ENCODE data around the gene PFKP. TPM values are rescaled to one million over a fixed set of nuclear protein-coding genes. Genes with fewer than 3 reads are reported as not detected.

PFKP gene
- 100 to 1,000 TPM in 6 of 8 experiments, 10 to 100 TPM in 2; 50.3 to 277 (median 142) TPM for total RNA-seq

DNA sequence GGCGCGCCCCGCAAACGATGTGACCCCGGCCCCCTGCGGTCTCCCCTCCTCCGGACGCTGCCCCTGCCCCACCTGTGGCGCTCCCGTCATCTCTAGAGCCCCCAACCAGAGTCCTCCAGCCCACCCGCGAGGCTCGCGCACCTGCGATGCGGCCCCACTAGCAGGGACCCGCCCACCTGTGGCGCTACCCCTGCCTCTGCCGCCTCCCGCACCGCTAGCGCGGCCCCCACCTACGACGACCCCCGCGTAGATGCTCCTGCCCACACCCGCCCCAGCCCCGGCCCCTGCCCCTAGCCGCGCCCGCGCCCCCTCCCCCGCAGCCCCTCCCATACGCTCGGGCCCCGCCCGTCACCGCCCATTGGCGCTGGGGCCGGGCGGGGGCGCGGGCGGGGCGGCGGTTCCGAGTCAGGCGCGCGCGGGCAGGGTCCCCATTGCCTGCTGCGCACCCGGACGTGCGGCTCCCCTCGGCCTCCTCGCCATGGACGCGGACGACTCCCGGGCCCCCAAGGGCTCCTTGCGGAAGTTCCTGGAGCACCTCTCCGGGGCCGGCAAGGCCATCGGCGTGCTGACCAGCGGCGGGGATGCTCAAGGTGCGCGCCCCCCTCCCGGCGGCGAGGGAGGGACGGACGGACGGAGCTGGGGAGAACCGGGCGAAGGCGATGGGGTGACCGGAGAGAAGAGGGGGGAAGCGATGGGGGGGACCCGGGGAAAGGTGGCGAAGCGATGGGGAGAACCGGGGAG, at the start of gene PFKP:
TSS of gene PFKP (plus strand) at position 431 of the 741 bp plus-strand sequence. CDS start at position 479, 48 bp downstream.
- peak within 1 kb of the TSS; percentile 74 to 78 for H3K27ac ChIP-seq
- in situ Hi-C loops (cut with MboI; ENCODE audit: low pct_unique_long_range_greater_than_20kb in 2 of 9, low sequenced_read_pairs in 9 of 9, unreplicated experiment in 9 of 9) = no loop called here
- peak; percentile 25 to 57 (median 40) for ATAC-seq (replicated peaks in 6 of 8)
- no CpG with 5 or more reads among the region's 86 CpGs for WGBS, 10 experiments
- peaks cover 16 to 17% of the 10 kb centered on the region in 2 donors for H3K4me1 ChIP-seq (replicated peaks in 1 of 2)
- peak within 1 kb of the TSS; percentile 48 to 99 (median 93) for H3K4me3 ChIP-seq

DNA sequence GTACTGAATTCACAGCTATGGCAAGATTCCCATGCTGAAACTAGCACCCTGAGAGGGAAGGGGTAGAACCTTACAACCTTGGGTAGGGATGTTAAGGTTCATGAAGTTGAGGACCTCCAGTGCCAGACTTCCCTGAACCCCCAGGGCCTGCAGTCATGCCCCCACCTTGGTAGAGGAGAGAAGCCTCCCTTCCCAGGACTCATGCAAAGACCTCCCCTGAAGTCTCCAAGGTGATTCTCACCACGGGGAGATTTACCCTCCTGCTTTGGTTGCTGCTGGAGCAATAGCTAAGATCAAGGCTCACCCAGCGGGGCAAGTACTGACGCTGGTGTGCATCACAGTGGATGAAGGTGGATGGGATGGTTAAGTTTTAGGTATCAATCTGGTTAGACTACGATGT, 49.1 kb upstream of the PFKP start:
- Histone ChIP-seq H3K27ac (no peak overlapping the region), H3K4me1 (replicated peaks in 1 of 2) (peaks cover 0 to 18% of the 10 kb centered on the region in 2 donors), H3K4me3 (no peak overlapping the region)
- WGBS, 10 experiments = 0 to 80% (median 36%) methylated on average over 1 to 3 of the region's 4 CpGs; no CpG with 5 or more reads in 5 of the 10 experiments
- no peak for ATAC-seq (replicated peaks in 6 of 8)
- in situ Hi-C loops (cut with MboI; ENCODE audit: low pct_unique_long_range_greater_than_20kb in 2 of 9, low sequenced_read_pairs in 9 of 9, unreplicated experiment in 9 of 9) = no loop called here

DNA sequence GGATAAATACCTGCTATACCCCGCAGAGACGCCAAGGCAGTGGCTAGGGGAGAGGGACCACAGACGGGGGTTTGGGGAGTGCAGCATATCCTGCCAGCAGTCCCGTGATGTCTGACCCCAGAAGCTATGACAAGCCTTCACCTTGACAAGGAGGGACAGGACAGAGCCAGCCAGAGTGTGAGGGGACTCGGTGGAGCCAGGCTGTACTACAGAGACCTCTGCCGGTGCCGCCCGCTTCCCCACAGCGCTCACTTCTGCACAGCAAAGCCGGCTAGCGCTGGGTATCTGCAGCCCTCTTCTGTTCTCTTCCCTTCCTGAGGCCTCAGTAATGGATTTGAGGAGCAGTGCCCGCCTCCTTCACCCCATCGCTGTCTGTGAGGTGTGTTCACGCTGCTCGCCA, 47.0 kb upstream of the PFKP start:
- H3K4me1 ChIP-seq (replicated peaks in 1 of 2) = peaks cover 0 to 11% of the 10 kb centered on the region in 2 donors
- H3K27ac ChIP-seq = no peak overlapping the region
- 78 to 100% (median 94%) methylated on average over 2 to 6 of the region's 15 CpGs; no CpG with 5 or more reads in 6 of the 10 experiments for WGBS, 10 experiments
- no peak overlapping the region for H3K4me3 ChIP-seq
- no peak for ATAC-seq (replicated peaks in 6 of 8)
- in situ Hi-C loops (cut with MboI; ENCODE audit: low pct_unique_long_range_greater_than_20kb in 2 of 9, low sequenced_read_pairs in 9 of 9, unreplicated experiment in 9 of 9) = no loop called here

DNA sequence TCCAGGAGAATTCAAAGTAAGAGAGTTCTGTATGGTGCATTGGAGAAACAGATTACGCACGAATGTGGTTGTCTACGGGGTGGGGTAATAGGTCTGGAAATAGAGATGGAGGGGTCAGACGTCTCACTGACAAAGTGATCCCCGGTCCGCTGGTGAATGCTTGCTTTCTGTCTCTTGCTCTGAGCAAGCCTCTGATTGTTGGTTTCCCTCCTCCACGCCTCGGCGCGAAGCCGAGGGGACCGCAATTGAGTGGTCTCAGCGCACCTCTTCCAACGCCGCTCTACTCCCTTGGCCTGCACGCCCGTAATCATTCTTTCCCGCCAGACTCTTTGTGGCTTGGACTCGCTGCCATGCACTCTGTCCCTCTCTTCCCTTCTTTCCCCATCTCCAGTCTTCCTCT, 46.5 kb upstream of the PFKP start:
- WGBS, 10 experiments = 60 to 100% (median 94%) methylated on average over 1 to 11 of the region's 19 CpGs; no CpG with 5 or more reads in 6 of the 10 experiments

DNA sequence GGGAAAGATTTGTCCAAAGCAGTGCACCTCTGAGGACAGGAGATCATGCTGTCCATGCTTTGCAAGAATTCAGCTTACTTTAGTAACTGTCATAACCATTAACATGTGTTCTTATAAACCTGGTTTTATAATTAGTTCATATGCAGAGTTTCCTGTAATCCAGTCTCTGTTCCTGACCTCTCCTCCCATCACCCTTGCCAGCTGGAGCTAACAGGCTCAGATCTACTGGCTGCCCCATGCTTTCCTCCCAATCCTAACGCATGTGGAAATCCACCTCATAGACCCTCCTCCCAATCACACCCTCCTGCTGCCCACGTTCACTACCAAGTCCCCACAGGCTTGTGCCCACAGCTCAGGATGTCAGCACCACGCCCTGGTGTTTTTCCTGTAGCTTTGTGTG, 45.3 kb upstream of the PFKP start:
- H3K27ac ChIP-seq = no peak overlapping the region
- ATAC-seq (replicated peaks in 6 of 8) = peak in 3 of 8 experiments; percentile 95 to 96 (median 95)
- H3K4me3 ChIP-seq = no peak overlapping the region
- in situ Hi-C loops (cut with MboI; ENCODE audit: low pct_unique_long_range_greater_than_20kb in 2 of 9, low sequenced_read_pairs in 9 of 9, unreplicated experiment in 9 of 9) = no loop called here
- 17 to 80% (median 45%) methylated on average over 1 to 2 of the region's 3 CpGs; no CpG with 5 or more reads in 4 of the 10 experiments for WGBS, 10 experiments
- peaks cover 0 to 3% of the 10 kb centered on the region in 2 donors for H3K4me1 ChIP-seq (replicated peaks in 1 of 2)

More for the DNA sequence above, 46.5 kb upstream of the PFKP start:
- no peak for ATAC-seq (replicated peaks in 6 of 8)
- Histone ChIP-seq H3K4me3 (no peak overlapping the region), H3K27ac (no peak overlapping the region), H3K4me1 (replicated peaks in 1 of 2) (peaks cover 0 to 7% of the 10 kb centered on the region in 2 donors)
- in situ Hi-C loops (cut with MboI; ENCODE audit: low pct_unique_long_range_greater_than_20kb in 2 of 9, low sequenced_read_pairs in 9 of 9, unreplicated experiment in 9 of 9) = no loop called here

DNA sequence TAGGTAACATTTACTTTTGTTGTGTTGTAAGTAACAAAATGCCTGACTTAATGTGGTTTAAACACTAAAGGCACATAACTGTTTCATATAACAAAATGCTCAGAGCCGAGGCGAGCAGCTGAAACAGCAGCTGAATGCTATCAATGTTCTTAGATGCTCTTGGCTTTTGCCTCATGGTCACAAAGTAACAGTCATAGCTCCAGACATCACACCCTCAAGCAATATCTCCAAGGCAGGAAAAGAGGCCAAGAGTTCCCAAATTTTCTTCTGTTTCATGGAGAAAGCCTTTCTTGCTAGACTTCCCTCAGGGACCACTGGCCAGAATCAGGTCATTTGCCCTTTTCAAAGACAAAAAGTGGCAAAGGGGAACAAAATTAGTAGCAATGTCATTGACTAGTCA, 43.5 kb upstream of the PFKP start:
- no peak for ATAC-seq (replicated peaks in 6 of 8)
- peaks cover 0 to 3% of the 10 kb centered on the region in 2 donors for H3K4me1 ChIP-seq (replicated peaks in 1 of 2)
- in situ Hi-C loops (cut with MboI; ENCODE audit: low pct_unique_long_range_greater_than_20kb in 2 of 9, low sequenced_read_pairs in 9 of 9, unreplicated experiment in 9 of 9) = no loop called here
- WGBS, 10 experiments = 57 to 100% (median 75%) methylated on average over 2 of the region's 2 CpGs; no CpG with 5 or more reads in 3 of the 10 experiments
- H3K27ac ChIP-seq = no peak overlapping the region
- H3K4me3 ChIP-seq = no peak overlapping the region

DNA sequence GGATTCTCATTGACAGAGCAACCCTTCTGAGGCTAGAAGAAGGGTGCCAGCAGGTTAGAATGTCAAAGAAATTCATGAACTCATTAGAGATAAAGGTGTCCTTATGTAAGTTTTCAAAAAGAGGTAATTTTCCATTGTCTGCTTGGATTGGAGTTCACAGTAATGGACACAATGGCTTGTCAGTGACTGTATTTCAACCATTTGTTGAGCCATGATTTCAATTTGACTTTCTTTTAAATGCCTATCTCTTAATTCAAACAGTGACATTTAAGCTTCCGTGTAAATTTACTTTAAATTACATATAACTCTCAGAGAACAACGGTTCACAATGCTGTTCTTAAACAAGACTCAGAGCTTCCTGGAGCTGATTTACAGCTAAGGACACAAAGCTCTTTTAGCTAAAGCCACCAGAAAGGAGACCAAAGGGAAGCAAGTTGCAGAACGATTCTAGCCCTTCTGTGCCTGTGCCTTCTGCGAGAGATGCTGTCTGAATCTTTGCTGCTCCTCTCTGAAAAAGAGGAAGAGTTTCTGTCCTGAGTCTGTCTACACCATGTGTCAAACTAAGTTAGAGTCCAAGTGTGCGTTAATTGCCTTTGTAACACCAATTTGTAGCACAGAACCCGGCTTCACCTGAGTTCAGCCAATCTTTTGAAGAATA, 42.2 kb upstream of the PFKP start:
- Histone ChIP-seq H3K4me3 (no peak overlapping the region), H3K27ac (no peak overlapping the region), H3K4me1 (replicated peaks in 1 of 2) (peaks cover 0 to 3% of the 10 kb centered on the region in 2 donors)
- in situ Hi-C loops (cut with MboI; ENCODE audit: low pct_unique_long_range_greater_than_20kb in 2 of 9, low sequenced_read_pairs in 9 of 9, unreplicated experiment in 9 of 9) = loop anchor here in 2 of 9 experiments (25.0 kb wide), 1 partner anchor 88 kb away; no protein-coding TSS in a partner anchor
- no peak for ATAC-seq (replicated peaks in 6 of 8)
- 27 to 100% (median 52%) methylated on average over 1 to 6 of the region's 6 CpGs for WGBS, 10 experiments

DNA sequence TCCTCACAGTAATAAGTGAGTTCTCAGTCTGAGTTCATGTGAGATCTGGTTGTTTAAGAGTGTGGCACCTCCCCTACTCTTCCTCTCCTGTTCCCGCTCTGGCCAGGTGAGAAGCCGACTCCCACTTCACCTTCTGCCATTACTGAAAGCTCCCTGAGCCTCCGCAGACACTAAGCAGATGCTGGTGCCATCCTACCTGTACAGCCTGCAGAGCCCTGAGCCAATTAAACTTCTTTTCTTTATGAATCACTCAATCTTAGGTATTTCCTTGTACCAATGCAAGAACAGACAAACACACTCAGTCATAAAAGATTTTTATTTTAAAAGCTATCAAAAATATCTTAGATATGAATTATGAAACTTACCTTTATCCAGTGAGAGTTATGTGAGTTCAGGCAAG, 39.5 kb upstream of the PFKP start:
- no peaks in the 10 kb centered on the region for H3K4me1 ChIP-seq (replicated peaks in 1 of 2)
- in situ Hi-C loops (cut with MboI; ENCODE audit: low pct_unique_long_range_greater_than_20kb in 2 of 9, low sequenced_read_pairs in 9 of 9, unreplicated experiment in 9 of 9) = loop anchor here in 2 of 9 experiments (25.0 kb wide), 1 partner anchor 91 kb away; no protein-coding TSS in a partner anchor
- WGBS, 10 experiments = 30 to 100% (median 50%) methylated on average over 1 to 3 of the region's 3 CpGs; no CpG with 5 or more reads in 7 of the 10 experiments
- H3K27ac ChIP-seq = no peak overlapping the region
- no peak overlapping the region for H3K4me3 ChIP-seq
- ATAC-seq (replicated peaks in 6 of 8) = no peak

DNA sequence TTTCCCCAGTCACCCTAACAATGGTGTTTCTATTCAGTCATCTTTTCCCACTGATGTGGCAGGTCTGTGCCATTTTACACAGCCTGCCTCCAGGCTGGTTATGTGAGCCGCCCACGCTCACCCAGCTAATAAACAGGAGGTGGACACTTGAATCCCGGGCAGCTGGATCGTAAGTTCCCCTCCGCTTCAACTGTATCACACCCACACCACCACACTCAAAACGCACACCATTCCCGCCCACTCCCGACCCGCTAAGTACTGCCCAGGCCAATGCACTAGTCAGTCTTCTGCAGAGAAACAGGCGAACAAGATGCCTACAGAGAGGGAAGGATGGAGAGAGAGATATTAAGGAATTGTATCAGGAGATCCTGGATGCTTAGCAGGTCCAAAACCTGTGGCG, 38.9 kb upstream of the PFKP start:
- H3K27ac ChIP-seq = no peak overlapping the region
- ATAC-seq (replicated peaks in 6 of 8) = peak in 1 of 8 experiments; percentile 13
- H3K4me1 ChIP-seq (replicated peaks in 1 of 2) = no peaks in the 10 kb centered on the region
- H3K4me3 ChIP-seq = no peak overlapping the region
- WGBS, 10 experiments = 46 to 100% (median 85%) methylated on average over 1 to 7 of the region's 11 CpGs; no CpG with 5 or more reads in 4 of the 10 experiments
- in situ Hi-C loops (cut with MboI; ENCODE audit: low pct_unique_long_range_greater_than_20kb in 2 of 9, low sequenced_read_pairs in 9 of 9, unreplicated experiment in 9 of 9) = loop anchor here in 2 of 9 experiments (25.0 kb wide), 1 partner anchor 91 kb away; no protein-coding TSS in a partner anchor

DNA sequence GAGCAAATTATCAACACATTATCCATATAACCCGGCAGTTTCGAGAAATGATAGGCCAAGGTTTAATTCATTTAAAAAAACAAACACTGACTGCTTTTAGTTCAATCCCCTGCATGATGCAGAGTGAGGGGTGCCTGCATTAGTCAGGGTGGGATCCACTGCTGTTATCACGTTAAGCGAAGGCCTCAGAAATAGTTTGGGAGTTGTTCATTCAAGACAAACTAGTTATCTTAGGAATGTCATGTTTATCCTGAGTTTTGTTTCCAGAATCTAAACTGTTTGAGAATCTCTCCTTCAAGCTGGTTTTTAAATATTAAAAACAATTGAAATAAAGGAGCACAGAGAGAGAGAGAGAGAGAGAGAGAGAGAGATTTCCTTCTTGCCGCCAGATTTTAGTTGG, 36.6 kb upstream of the PFKP start:
- no peak overlapping the region for H3K27ac ChIP-seq

DNA sequence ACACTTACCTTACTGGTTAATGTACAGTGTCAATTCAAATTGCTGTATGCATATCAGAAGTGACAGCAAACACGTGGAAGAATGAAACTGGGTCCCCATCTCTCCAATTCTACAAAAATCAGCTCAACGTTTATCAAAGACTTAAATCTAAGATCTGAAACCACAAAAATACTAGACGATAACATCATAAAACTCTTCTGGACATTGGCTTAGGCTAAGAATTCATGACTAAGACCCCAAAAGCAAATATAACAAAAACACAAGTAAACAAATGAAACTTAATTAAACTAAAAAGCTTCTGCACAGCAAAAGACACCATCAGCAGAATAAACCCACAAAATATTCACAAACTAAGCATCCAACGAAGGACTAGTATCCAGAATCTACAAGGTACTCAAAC, 35.9 kb upstream of the PFKP start:
- Histone ChIP-seq H3K4me3 (no peak overlapping the region), H3K4me1 (replicated peaks in 1 of 2) (peaks cover 6 to 16% of the 10 kb centered on the region in 2 donors), H3K27ac (no peak overlapping the region)
- ATAC-seq (replicated peaks in 6 of 8) = no peak
- WGBS, 10 experiments = 16 to 89% (median 65%) methylated on average over 1 to 4 of the region's 4 CpGs
- in situ Hi-C loops (cut with MboI; ENCODE audit: low pct_unique_long_range_greater_than_20kb in 2 of 9, low sequenced_read_pairs in 9 of 9, unreplicated experiment in 9 of 9) = loop anchor here in 2 of 9 experiments (25.0 kb wide), 1 partner anchor 94 kb away; no protein-coding TSS in a partner anchor

More for the DNA sequence above, 36.6 kb upstream of the PFKP start:
- ATAC-seq (replicated peaks in 6 of 8) = no peak
- Histone ChIP-seq H3K4me3 (no peak overlapping the region), H3K4me1 (replicated peaks in 1 of 2) (peaks cover 0 to 9% of the 10 kb centered on the region in 2 donors)
- 0 to 100% (median 64%) methylated on average over 1 to 5 of the region's 5 CpGs; no CpG with 5 or more reads in 1 of the 10 experiments for WGBS, 10 experiments
- in situ Hi-C loops (cut with MboI; ENCODE audit: low pct_unique_long_range_greater_than_20kb in 2 of 9, low sequenced_read_pairs in 9 of 9, unreplicated experiment in 9 of 9) = loop anchor here in 2 of 9 experiments (25.0 kb wide), 1 partner anchor 93 kb away; no protein-coding TSS in a partner anchor

DNA sequence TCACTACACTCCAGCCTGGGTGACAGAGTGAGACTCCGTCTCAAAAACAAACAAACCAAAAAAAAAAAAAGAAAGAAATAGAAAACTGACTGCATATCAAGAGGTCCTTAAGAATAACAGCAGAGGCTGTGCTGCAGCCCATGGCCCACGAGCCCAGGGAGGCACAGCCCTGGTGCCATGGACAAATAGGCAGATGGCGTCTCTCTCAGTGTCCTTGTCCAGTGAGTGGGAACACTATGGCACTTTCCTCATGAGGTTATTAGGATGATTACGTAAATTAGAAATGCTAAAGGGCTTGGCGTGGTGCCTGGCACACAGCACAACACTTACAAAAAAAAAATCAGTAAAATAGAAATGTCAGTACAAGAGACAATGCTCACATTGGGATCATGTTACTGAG, 33.4 kb upstream of the PFKP start:
- H3K4me3 ChIP-seq = no peak overlapping the region
- 0 to 100% (median 83%) methylated on average over 1 to 5 of the region's 5 CpGs; no CpG with 5 or more reads in 1 of the 10 experiments for WGBS, 10 experiments
- no peak overlapping the region for H3K27ac ChIP-seq
- in situ Hi-C loops (cut with MboI; ENCODE audit: low pct_unique_long_range_greater_than_20kb in 2 of 9, low sequenced_read_pairs in 9 of 9, unreplicated experiment in 9 of 9) = loop anchor here in 2 of 9 experiments (25.0 kb wide), 1 partner anchor 97 kb away; no protein-coding TSS in a partner anchor
- H3K4me1 ChIP-seq (replicated peaks in 1 of 2) = peaks cover 9 to 30% of the 10 kb centered on the region in 2 donors
- ATAC-seq (replicated peaks in 6 of 8) = no peak

DNA sequence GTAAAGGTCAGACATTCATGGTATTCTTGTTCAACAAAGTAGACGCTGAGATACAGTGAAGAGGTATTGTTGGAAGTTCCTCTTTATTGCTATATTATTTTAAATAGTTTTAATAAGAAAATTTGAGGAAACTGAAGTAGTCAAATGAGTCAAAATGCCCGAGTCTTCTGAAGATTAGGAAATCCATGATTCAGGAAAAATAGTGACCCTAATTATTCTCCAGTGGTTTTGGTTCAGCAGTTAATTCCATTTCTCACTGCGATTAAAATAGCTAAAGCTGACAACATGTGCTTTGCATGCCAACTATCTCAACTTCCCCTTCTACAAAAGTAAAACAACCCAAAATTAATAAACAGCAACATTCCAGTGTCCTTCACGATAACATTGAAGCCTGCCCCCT, 32.7 kb upstream of the PFKP start:
- Histone ChIP-seq H3K27ac (no peak overlapping the region), H3K4me3 (no peak overlapping the region), H3K4me1 (replicated peaks in 1 of 2) (peaks cover 9 to 30% of the 10 kb centered on the region in 2 donors)
- WGBS, 10 experiments = 24 to 100% (median 90%) methylated on average over 2 to 4 of the region's 4 CpGs
- no peak for ATAC-seq (replicated peaks in 6 of 8)
- in situ Hi-C loops (cut with MboI; ENCODE audit: low pct_unique_long_range_greater_than_20kb in 2 of 9, low sequenced_read_pairs in 9 of 9, unreplicated experiment in 9 of 9) = loop anchor here in 2 of 9 experiments (25.0 kb wide), 1 partner anchor 97 kb away; no protein-coding TSS in a partner anchor
